ENCODE measurements around the gene RIN1. TPM values are rescaled to one million over a fixed set of nuclear protein-coding genes. Genes with fewer than 3 reads are reported as not detected.
"Not testable (repeated sequence)": the region's sequence is repeated elsewhere in the genome, so short reads cannot be mapped to it uniquely, and the experiment has no call there.

RIN1 gene
- total and polyA plus RNA-seq, 2 donors (not counting 1 experiment from before 2014, with no cell fraction given), result 0.72 to 1.7 TPM

DNA sequence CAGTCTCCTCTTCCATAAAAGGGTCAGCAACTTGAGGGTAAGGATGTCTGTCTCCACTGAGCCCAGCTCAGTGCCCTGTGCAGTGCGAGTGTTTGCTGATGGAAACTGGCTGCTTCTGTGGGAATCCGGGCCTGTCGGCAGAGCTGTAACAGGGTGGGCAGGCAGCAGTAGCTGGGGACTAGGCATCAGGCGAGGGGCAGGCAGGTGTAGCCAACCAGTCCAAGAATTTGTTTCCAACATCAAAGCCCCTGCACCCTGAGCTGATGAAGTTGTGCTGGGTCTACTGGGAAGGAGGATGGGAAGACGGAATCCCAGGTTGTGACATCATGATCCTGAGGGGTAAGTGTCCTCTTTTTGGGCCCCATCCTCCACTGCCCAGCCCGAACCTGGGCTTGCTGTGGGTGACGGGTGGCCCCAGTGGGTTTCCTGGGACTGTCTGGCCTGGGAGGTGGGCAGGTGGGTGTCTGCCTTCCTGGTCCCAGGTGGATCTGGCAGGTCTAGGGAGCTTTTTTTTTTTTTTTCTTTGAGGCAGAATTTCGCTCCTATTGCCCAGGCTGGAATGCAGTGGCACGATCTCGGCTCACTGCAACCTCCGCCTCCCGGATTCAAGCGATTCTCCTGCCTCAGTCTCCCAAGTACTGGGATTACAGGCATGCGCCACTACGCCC, 24.3 kb upstream of the RIN1 start:
- no peaks in the 10 kb centered on the region for H3K4me1 Mint-ChIP-seq
- Histone ChIP-seq H3K27me3 (replicated peaks in 1 of 4; ENCODE audit: control extremely low read depth in 1 of 4, control insufficient read depth in 3 of 4, insufficient read depth in 4 of 4, low read length in 3 of 4) (no peaks in the 10 kb centered on the region), H3K4me2 (replicated peaks; ENCODE audit: low read depth, low read length, poor library complexity, severe bottlenecking) (no peak overlapping the region), H4K20me1 (ENCODE audit: control insufficient read depth, insufficient read depth, low read length, poor library complexity, severe bottlenecking) (no peaks in the 10 kb centered on the region), H3K36me3 (replicated peaks in 1 of 2; ENCODE audit: control extremely low read depth in 1 of 2, control insufficient read depth in 1 of 2, extremely low read depth in 1 of 2, insufficient read depth in 2 of 2, low read length in 1 of 2) (no peaks in the 10 kb centered on the region), H3K27ac (ENCODE audit: low read length in 2 of 2) (no peak overlapping the region), H3K4me1 (ENCODE audit: control insufficient read depth in 2 of 2, insufficient read depth in 2 of 2, low read length in 2 of 2) (no peaks in the 10 kb centered on the region), H3K4me3 (ENCODE audit: control extremely low read depth in 1 of 5, extremely low read depth in 1 of 5, insufficient read depth in 1 of 5, low read depth in 2 of 5, low read length in 4 of 5) (no peak overlapping the region), H3K79me2 (ENCODE audit: control insufficient read depth, insufficient read depth, low read length) (no peaks in the 10 kb centered on the region), H3K9ac (ENCODE audit: low read length) (no peak overlapping the region), H3K9me3 (ENCODE audit: control extremely low read depth in 1 of 3, control insufficient read depth in 2 of 3, insufficient read depth in 1 of 3, low read length in 2 of 3) (no peaks in the 10 kb centered on the region), H2AFZ (ENCODE audit: insufficient read depth, low read depth, low read length, poor library complexity, severe bottlenecking) (no peak overlapping the region)
- ChIA-PET CTCF (interaction anchor here (0.5 to 0.9 kb wide), 2 partner anchors 19 to 26 kb away, joined by 3 read pairs; no protein-coding TSS in a partner anchor), POLR2A (interaction anchor here (0.7 kb wide), 1 partner anchor 1346 kb away, joined by 7 read pairs; no protein-coding TSS in a partner anchor)
- TF ChIP-seq, protein P1, sequence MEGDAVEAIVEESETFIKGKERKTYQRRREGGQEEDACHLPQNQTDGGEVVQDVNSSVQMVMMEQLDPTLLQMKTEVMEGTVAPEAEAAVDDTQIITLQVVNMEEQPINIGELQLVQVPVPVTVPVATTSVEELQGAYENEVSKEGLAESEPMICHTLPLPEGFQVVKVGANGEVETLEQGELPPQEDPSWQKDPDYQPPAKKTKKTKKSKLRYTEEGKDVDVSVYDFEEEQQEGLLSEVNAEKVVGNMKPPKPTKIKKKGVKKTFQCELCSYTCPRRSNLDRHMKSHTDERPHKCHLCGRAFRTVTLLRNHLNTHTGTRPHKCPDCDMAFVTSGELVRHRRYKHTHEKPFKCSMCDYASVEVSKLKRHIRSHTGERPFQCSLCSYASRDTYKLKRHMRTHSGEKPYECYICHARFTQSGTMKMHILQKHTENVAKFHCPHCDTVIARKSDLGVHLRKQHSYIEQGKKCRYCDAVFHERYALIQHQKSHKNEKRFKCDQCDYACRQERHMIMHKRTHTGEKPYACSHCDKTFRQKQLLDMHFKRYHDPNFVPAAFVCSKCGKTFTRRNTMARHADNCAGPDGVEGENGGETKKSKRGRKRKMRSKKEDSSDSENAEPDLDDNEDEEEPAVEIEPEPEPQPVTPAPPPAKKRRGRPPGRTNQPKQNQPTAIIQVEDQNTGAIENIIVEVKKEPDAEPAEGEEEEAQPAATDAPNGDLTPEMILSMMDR (IDR thresholded peaks at IDR 0.05), result no peak
- H3K27me3 Mint-ChIP-seq, result no peaks in the 10 kb centered on the region
- 94% methylated on average over 8 of the region's 15 CpGs for WGBS (ENCODE audit: insufficient coverage)
- H3K27ac Mint-ChIP-seq, result no peak overlapping the region
- intact Hi-C loops (cut with micrococcal nuclease), result no loop called here
- no peak for ATAC-seq (ENCODE audit: low read depth)
- no peak overlapping the region for H3K4me3 Mint-ChIP-seq
- DNase-seq, result no peak
- no peaks in the 10 kb centered on the region for H3K9me3 Mint-ChIP-seq (ENCODE audit: insufficient read depth)

DNA sequence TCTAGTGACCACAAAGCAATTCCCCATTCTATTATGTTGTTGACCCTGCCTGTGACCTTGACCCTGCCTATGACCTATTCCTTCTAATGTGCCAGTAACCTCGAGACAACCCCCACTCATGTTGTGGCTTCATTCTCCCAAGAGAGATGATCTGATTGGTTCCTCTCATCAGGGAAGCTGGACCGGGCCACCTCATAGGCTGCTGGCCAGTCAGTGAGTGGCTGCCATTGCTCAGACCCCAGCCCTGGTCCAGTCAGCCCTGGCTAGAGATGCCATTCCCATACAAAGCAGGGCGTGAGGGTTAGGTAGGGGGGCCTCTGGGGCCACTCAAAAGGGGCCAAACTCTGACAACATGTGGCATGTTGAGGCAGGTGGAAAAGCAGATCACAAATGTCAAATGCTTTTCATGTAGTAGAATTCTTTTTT, 23.4 kb upstream of the RIN1 start:
- Histone ChIP-seq H3K27ac (ENCODE audit: low read length in 2 of 2) (no peak overlapping the region), H3K79me2 (ENCODE audit: control insufficient read depth, insufficient read depth, low read length) (no peaks in the 10 kb centered on the region), H4K20me1 (ENCODE audit: control insufficient read depth, insufficient read depth, low read length, poor library complexity, severe bottlenecking) (no peaks in the 10 kb centered on the region), H3K27me3 (replicated peaks in 1 of 4; ENCODE audit: control extremely low read depth in 1 of 4, control insufficient read depth in 3 of 4, insufficient read depth in 4 of 4, low read length in 3 of 4) (no peaks in the 10 kb centered on the region), H3K4me2 (replicated peaks; ENCODE audit: low read depth, low read length, poor library complexity, severe bottlenecking) (no peak overlapping the region), H3K36me3 (replicated peaks in 1 of 2; ENCODE audit: control extremely low read depth in 1 of 2, control insufficient read depth in 1 of 2, extremely low read depth in 1 of 2, insufficient read depth in 2 of 2, low read length in 1 of 2) (no peaks in the 10 kb centered on the region), H3K4me3 (ENCODE audit: control extremely low read depth in 1 of 5, extremely low read depth in 1 of 5, insufficient read depth in 1 of 5, low read depth in 2 of 5, low read length in 4 of 5) (no peak overlapping the region), H3K9me3 (ENCODE audit: control extremely low read depth in 1 of 3, control insufficient read depth in 2 of 3, insufficient read depth in 1 of 3, low read length in 2 of 3) (no peaks in the 10 kb centered on the region), H3K4me1 (ENCODE audit: control insufficient read depth in 2 of 2, insufficient read depth in 2 of 2, low read length in 2 of 2) (no peaks in the 10 kb centered on the region), H3K9ac (ENCODE audit: low read length) (no peak overlapping the region), H2AFZ (ENCODE audit: insufficient read depth, low read depth, low read length, poor library complexity, severe bottlenecking) (no peak overlapping the region)
- no peaks in the 10 kb centered on the region for H3K27me3 Mint-ChIP-seq
- no peak for TF ChIP-seq EZH2 (IDR thresholded peaks at IDR 0.05; ENCODE audit: borderline replicate concordance, insufficient read depth, low read depth, low read length, poor library complexity, severe bottlenecking)
- TF ChIP-seq, protein P1 (IDR thresholded peaks at IDR 0.05), result no peak
- ChIA-PET POLR2A (interaction anchor here (0.5 to 0.7 kb wide), 2 partner anchors 71 to 1345 kb away, joined by 7 read pairs; no protein-coding TSS in a partner anchor), CTCF (no interaction called here)
- WGBS (ENCODE audit: insufficient coverage), result 81% methylated on average over 2 of the region's 3 CpGs
- intact Hi-C loops (cut with micrococcal nuclease), result no loop called here
- no peak for DNase-seq
- H3K4me3 Mint-ChIP-seq, result no peak overlapping the region
- H3K4me1 Mint-ChIP-seq, result no peaks in the 10 kb centered on the region
- H3K27ac Mint-ChIP-seq, result no peak overlapping the region
- no peak for ATAC-seq (ENCODE audit: low read depth)
- H3K9me3 Mint-ChIP-seq (ENCODE audit: insufficient read depth), result no peaks in the 10 kb centered on the region

DNA sequence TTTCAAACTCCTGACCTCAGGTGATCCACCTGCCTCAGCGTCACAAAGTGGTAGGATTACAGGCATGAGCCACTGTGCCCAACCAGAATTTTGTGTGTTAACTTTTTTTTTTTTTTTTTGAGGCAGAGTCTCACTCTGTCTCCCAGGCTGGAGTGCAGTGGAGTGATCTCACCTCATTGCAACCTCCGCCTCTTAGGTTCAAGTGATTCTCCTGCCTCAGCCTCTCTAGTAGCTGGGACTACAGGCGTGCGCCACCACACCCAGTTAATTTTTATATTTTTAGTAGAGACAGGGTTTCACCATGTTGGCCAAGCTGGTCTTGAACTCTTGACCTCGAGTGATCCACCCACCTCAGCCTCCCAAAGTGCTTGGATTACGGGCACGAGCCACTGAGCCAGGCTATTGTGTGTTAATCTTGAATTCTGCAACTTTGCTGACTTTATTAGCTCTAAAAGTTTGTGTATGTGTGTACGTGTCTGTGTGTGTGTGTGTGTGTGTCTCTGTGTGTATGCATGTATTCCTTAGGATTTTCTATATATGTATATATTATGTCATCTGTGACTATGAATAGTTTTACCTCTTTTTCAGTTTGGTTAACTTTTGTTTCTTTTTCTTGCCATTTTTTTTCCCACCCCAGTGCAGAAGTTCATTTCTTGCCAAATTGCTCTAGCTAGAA, 14.5 kb upstream of the RIN1 start:
- intact Hi-C loops (cut with micrococcal nuclease); H3K4me3 Mint-ChIP-seq; H3K36me3 ChIP-seq (replicated peaks in 1 of 2; ENCODE audit: control extremely low read depth in 1 of 2, control insufficient read depth in 1 of 2, extremely low read depth in 1 of 2, insufficient read depth in 2 of 2, low read length in 1 of 2); H3K27ac Mint-ChIP-seq; ATAC-seq (ENCODE audit: low read depth); H4K20me1 ChIP-seq (ENCODE audit: control insufficient read depth, insufficient read depth, low read length, poor library complexity, severe bottlenecking); H3K27me3 Mint-ChIP-seq; H3K79me2 ChIP-seq (ENCODE audit: control insufficient read depth, insufficient read depth, low read length); H3K27me3 ChIP-seq (replicated peaks in 1 of 4; ENCODE audit: control extremely low read depth in 1 of 4, control insufficient read depth in 3 of 4, insufficient read depth in 4 of 4, low read length in 3 of 4); DNase-seq; H3K9ac ChIP-seq (ENCODE audit: low read length); H3K4me3 ChIP-seq (ENCODE audit: control extremely low read depth in 1 of 5, extremely low read depth in 1 of 5, insufficient read depth in 1 of 5, low read depth in 2 of 5, low read length in 4 of 5); H3K9me3 ChIP-seq (ENCODE audit: control extremely low read depth in 1 of 3, control insufficient read depth in 2 of 3, insufficient read depth in 1 of 3, low read length in 2 of 3); H2AFZ ChIP-seq (ENCODE audit: insufficient read depth, low read depth, low read length, poor library complexity, severe bottlenecking); H3K27ac ChIP-seq (ENCODE audit: low read length in 2 of 2); H3K9me3 Mint-ChIP-seq (ENCODE audit: insufficient read depth); H3K4me2 ChIP-seq (replicated peaks; ENCODE audit: low read depth, low read length, poor library complexity, severe bottlenecking): not testable (repeated sequence)
- 100% methylated on average over 1 of the region's 8 CpGs for WGBS (ENCODE audit: insufficient coverage)
- ChIA-PET CTCF (interaction anchor here (0.6 to 1.4 kb wide), 2 partner anchors 38 to 574 kb away, joined by 3 read pairs; no protein-coding TSS in a partner anchor), POLR2A (interaction anchor here (0.6 to 0.7 kb wide), 2 partner anchors 83 to 322 kb away, joined by 3 to 6 read pairs; no protein-coding TSS in a partner anchor)
- peaks cover 20% of the 10 kb centered on the region for H3K4me1 Mint-ChIP-seq
- peaks cover 8 to 22% of the 10 kb centered on the region in 2 donors for H3K4me1 ChIP-seq (ENCODE audit: control insufficient read depth in 2 of 2, insufficient read depth in 2 of 2, low read length in 2 of 2)
